Posterior vena cava (tissue), 2 donors: ENCODE measurements around the gene NPTN. TPM values are rescaled to one million over a fixed set of nuclear protein-coding genes. Genes with fewer than 3 reads are reported as not detected.

Experiments used
- DNase-seq: peaks from one replicate; pipeline ENCODE4 v3.0.0-alpha.2; 2020; ENCODE audit warnings: low spot score
- intact Hi-C, 2 donors: fragments of 100-400 bp; cut with DNase I; formaldehyde crosslinking; loops; one replicate each; pipeline versions ENCODE4 v1.14.1 to v1.14.2; 2022 to 2023
- total RNA-seq, 2 donors: library from RNA; stranded (reverse); fragmentation: NEBNext Ultra II Directional; extraction: Animal tissue kit (Norgen Biotek cat#: 25700); gene quantifications; one replicate each; pipeline ENCODE4 v1.2.1, GENCODE V29; 2021
- donor health status: DM: yes; HTN: yes; CAD: no.
- donor health status: DM: yes; HTN: yes; CAD: no.

Gene NPTN
- total RNA-seq, 2 donors from 2014 or later = 164 to 189 TPM

GRCh38 chr15:73605759-73606436 is 27.3 kb downstream of the NPTN start:
- intact Hi-C loops = no loop called here
- DNase-seq = no peak

- intact Hi-C loops = no loop called here
- DNase-seq = no peak
These were observed 28.7 kb downstream of the NPTN start for GRCh38 chr15:73604477-73604876.

GRCh38 chr15:73602992-73603391 is 30.2 kb downstream of the NPTN start:
- no peak for DNase-seq
- intact Hi-C loops = no loop called here

- no peak for DNase-seq
- intact Hi-C loops = no loop called here
These were observed 30.7 kb downstream of the NPTN start for GRCh38 chr15:73602446-73602843.

GRCh38 chr15:73601451-73602445 is 31.4 kb downstream of the NPTN start:
- intact Hi-C loops = no loop called here
- DNase-seq = no peak

GRCh38 chr15:73600413-73601335 is 32.5 kb downstream of the NPTN start:
- intact Hi-C loops = no loop called here

GRCh38 chr15:73599934-73600333 is 33.3 kb downstream of the NPTN start:
- no peak for DNase-seq
- intact Hi-C loops = loop anchor here (5.0 kb wide), 1 partner anchor 32 kb away; the partner anchor contains the start of gene NPTN (in 2 of the 2)

More at GRCh38 chr15:73600413-73601335, 32.5 kb downstream of the NPTN start:
- DNase-seq = no peak

- no peak for DNase-seq
- intact Hi-C loops = loop anchor here (5.0 kb wide), 1 partner anchor 34 kb away; the partner anchor contains the start of gene NPTN (in 2 of the 2)
These were observed 34.5 kb downstream of the NPTN start for GRCh38 chr15:73598530-73599160.

GRCh38 chr15:73597036-73597638 is 36.1 kb downstream of the NPTN start:
- no peak for DNase-seq
- intact Hi-C loops = loop anchor here (5.0 kb wide), 1 partner anchor 35 kb away; the partner anchor contains the start of gene NPTN (in 2 of the 2)

- intact Hi-C loops = loop anchor here (5.0 kb wide), 1 partner anchor 36 kb away; the partner anchor contains the start of gene NPTN (in 2 of the 2)
- DNase-seq = no peak
These were observed 37.0 kb downstream of the NPTN start for GRCh38 chr15:73596174-73596573.

- intact Hi-C loops = no loop called here
- DNase-seq = no peak
These were observed 39.1 kb downstream of the NPTN start for GRCh38 chr15:73594109-73594508.

- intact Hi-C loops = no loop called here
- no peak for DNase-seq
These were observed 39.7 kb downstream of the NPTN start for GRCh38 chr15:73593304-73594074.

- intact Hi-C loops = no loop called here
- DNase-seq = no peak
These were observed 42.9 kb downstream of the NPTN start for GRCh38 chr15:73590263-73590662.

GRCh38 chr15:73589766-73590165 is 43.4 kb downstream of the NPTN start:
- intact Hi-C loops = no loop called here
- no peak for DNase-seq

GRCh38 chr15:73585871-73586654 is 47.1 kb downstream of the NPTN start:
- no peak for DNase-seq
- intact Hi-C loops = no loop called here

- intact Hi-C loops = no loop called here
- no peak for DNase-seq
These were observed 48.3 kb downstream of the NPTN start for GRCh38 chr15:73584699-73585420.
